H9 (cell line): ENCODE measurements around the gene KRTAP10-9. TPM values are rescaled to one million over a fixed set of nuclear protein-coding genes. Genes with fewer than 3 reads are reported as not detected.
A peak's percentile ranks its signal among the peaks of the same experiment; 100 is the strongest.

ENCODE experiments used
- DNase-seq: peaks from one replicate; pipeline ENCODE4 v3.0.0-alpha.2; 2017
- H2AFZ ChIP-seq: one replicate; pipeline ENCODE4 v1.6.1; 2013; ENCODE audit warnings: mild to moderate bottlenecking, low read length, control low read depth, moderate library complexity
- H2AK5ac ChIP-seq: 2 replicates; pipeline ENCODE4 v1.6.1; 2013; ENCODE audit warnings: low read length, control low read depth, mixed read lengths; ENCODE audit not compliant: insufficient read length
- H2BK120ac ChIP-seq: one replicate; pipeline ENCODE4 v1.6.1; 2013; ENCODE audit warnings: low read depth, mild to moderate bottlenecking, low read length, control low read depth, inconsistent platforms; ENCODE audit not compliant: poor library complexity, severe bottlenecking
- H2BK12ac ChIP-seq: 2 replicates; pipeline ENCODE4 v1.6.1; 2013; ENCODE audit warnings: low read length, control low read depth, mixed read lengths, low read depth; ENCODE audit not compliant: insufficient read length
- H2BK15ac ChIP-seq: 2 replicates; pipeline ENCODE4 v1.6.1; 2013; ENCODE audit warnings: low read depth, low read length, control low read depth
- H2BK20ac ChIP-seq: one replicate; pipeline ENCODE4 v1.6.1; 2013; ENCODE audit warnings: low read depth, mild to moderate bottlenecking, low read length, control low read depth, inconsistent platforms; ENCODE audit not compliant: poor library complexity, severe bottlenecking
- H2BK5ac ChIP-seq: 2 replicates; pipeline ENCODE4 v1.6.1; 2013; ENCODE audit warnings: low read length, control low read depth, mixed read lengths; ENCODE audit not compliant: insufficient read length
- H3K14ac ChIP-seq: 2 replicates; pipeline ENCODE4 v1.6.1; 2013; ENCODE audit warnings: low read length, control low read depth; ENCODE audit not compliant: insufficient read depth
- H3K18ac ChIP-seq: 2 replicates; pipeline ENCODE4 v1.6.1; 2013; ENCODE audit warnings: low read depth, mild to moderate bottlenecking, mixed read lengths, low read length, control low read depth; ENCODE audit not compliant: insufficient read length
- H3K23ac ChIP-seq: 2 replicates; pipeline ENCODE4 v1.6.1; 2013; ENCODE audit warnings: low read length, control low read depth, mixed read lengths, low read depth; ENCODE audit not compliant: insufficient read length
- H3K23me2 ChIP-seq: 2 replicates; pipeline ENCODE4 v1.6.1; 2013; ENCODE audit warnings: low read depth, mild to moderate bottlenecking, mixed read lengths, low read length, control low read depth; ENCODE audit not compliant: insufficient read length, poor library complexity, severe bottlenecking
- H3K27ac ChIP-seq: 2 replicates; pipeline ENCODE4 v1.5.1; 2013; ENCODE audit warnings: low read length, control low read depth, mixed read lengths, low read depth; ENCODE audit not compliant: insufficient read length
- H3K27me3 ChIP-seq: 2 replicates; pipeline ENCODE4 v1.6.1; 2013; ENCODE audit warnings: low read length, control low read depth, inconsistent platforms; ENCODE audit not compliant: insufficient read depth
- H3K4ac ChIP-seq: 2 replicates; pipeline ENCODE4 v1.6.1; 2013; ENCODE audit warnings: low read depth, mild to moderate bottlenecking, control low read depth, inconsistent platforms, low read length, moderate library complexity
- H3K4me1 ChIP-seq: 2 replicates; pipeline ENCODE4 v1.6.1; 2013; ENCODE audit warnings: low read length, control low read depth, inconsistent platforms; ENCODE audit not compliant: insufficient read depth
- H3K4me2 ChIP-seq: 2 replicates; pipeline ENCODE4 v1.6.1; 2013; ENCODE audit warnings: low read length, control low read depth, mixed read lengths; ENCODE audit not compliant: insufficient read length, insufficient read depth
- H3K56ac ChIP-seq: 2 replicates; pipeline ENCODE4 v1.6.1; 2013; ENCODE audit warnings: low read depth, mild to moderate bottlenecking, mixed read lengths, low read length, control low read depth; ENCODE audit not compliant: insufficient read length
- H3K79me1 ChIP-seq: 2 replicates; pipeline ENCODE4 v1.6.1; 2013; ENCODE audit warnings: low read depth, mild to moderate bottlenecking, moderate library complexity, low read length, control low read depth, inconsistent platforms; ENCODE audit not compliant: insufficient read depth, poor library complexity, severe bottlenecking
- H3K79me2 ChIP-seq: 2 replicates; pipeline ENCODE4 v1.6.1; 2013; ENCODE audit warnings: low read length, control low read depth, inconsistent platforms; ENCODE audit not compliant: insufficient read depth
- H3K9ac ChIP-seq: 2 replicates; pipeline ENCODE4 v1.6.1; 2013; ENCODE audit warnings: low read length, control low read depth, mixed read lengths; ENCODE audit not compliant: insufficient read length; ENCODE audit errors: extremely low read depth
- H3K9me3 ChIP-seq: one replicate; pipeline ENCODE4 v1.6.1; 2013; ENCODE audit warnings: low read depth, low read length, inconsistent platforms; ENCODE audit not compliant: control insufficient read depth
- H3T11ph ChIP-seq: one replicate; pipeline ENCODE4 v1.6.1; 2013; ENCODE audit warnings: mild to moderate bottlenecking, low read length, control low read depth, inconsistent platforms
- H4K20me1 ChIP-seq: one replicate; pipeline ENCODE4 v1.6.1; 2013; ENCODE audit not compliant: control insufficient read depth, insufficient read length, insufficient read depth
- H4K5ac ChIP-seq: 2 replicates; pipeline ENCODE4 v1.6.1; 2013; ENCODE audit warnings: low read depth, mild to moderate bottlenecking, mixed read lengths, low read length, control low read depth; ENCODE audit not compliant: insufficient read length
- H4K8ac ChIP-seq: replicated peaks from 2 replicates; pipeline ENCODE4 v1.6.1; 2013; ENCODE audit warnings: low read length, control low read depth, mixed read lengths, low read depth; ENCODE audit not compliant: insufficient read length
- H4K91ac ChIP-seq: 2 replicates; pipeline ENCODE4 v1.6.1; 2013; ENCODE audit warnings: low read depth, mild to moderate bottlenecking, moderate library complexity, mixed read lengths, low read length, control low read depth; ENCODE audit not compliant: insufficient read length
- H3K27ac Mint-ChIP-seq, 3 experiments: 2 replicates in 2 of 3; 3 replicates in 1 of 3; pipeline ENCODE4 v1.8.0; 2020 to 2021; ENCODE audit warnings: mixed read lengths in 3 of 3, mild to moderate bottlenecking in 1 of 3, moderate library complexity in 1 of 3
- H3K27me3 Mint-ChIP-seq: 2 replicates; pipeline ENCODE4 v1.8.0; 2021; ENCODE audit warnings: low read depth, mild to moderate bottlenecking, moderate library complexity, mixed read lengths
- H3K36me3 Mint-ChIP-seq, 3 experiments: 2 replicates in 2 of 3; 3 replicates in 1 of 3; pipeline ENCODE4 v1.8.0; 2020 to 2021; ENCODE audit warnings: low read depth in 3 of 3, mixed read lengths in 3 of 3; ENCODE audit not compliant: insufficient read depth in 1 of 3
- H3K4me1 Mint-ChIP-seq, 2 experiments: 2 replicates each; pipeline ENCODE4 v1.8.0; 2020; ENCODE audit warnings: mixed read lengths in 2 of 2
- H3K4me3 Mint-ChIP-seq, 2 experiments: 2 replicates in 1 of 2; 3 replicates in 1 of 2; pipeline ENCODE4 v1.8.0; 2020 to 2021; ENCODE audit warnings: mild to moderate bottlenecking in 2 of 2, mixed read lengths in 2 of 2, moderate library complexity in 1 of 2
- H3K9me3 Mint-ChIP-seq, 2 experiments: 2 replicates in 1 of 2; 3 replicates in 1 of 2; pipeline ENCODE4 v1.8.0; 2020; ENCODE audit warnings: mild to moderate bottlenecking in 2 of 2, mixed read lengths in 2 of 2, moderate library complexity in 1 of 2
- CTCF ChIP-seq: fragments of 200-600 bp; sonication (generic); conservative IDR thresholded peaks from 3 replicates; pipeline ENCODE4 v1.8.0; 2021; ENCODE audit warnings: antibody characterized with exemption, mild to moderate bottlenecking
- whole genome bisulfite sequencing: extraction: QIAGEN DNeasy Blood & Tissue Kit; methylation state at CpG from one replicate; pipeline ENCODE4 v1.1.7; 2013; ENCODE audit warnings: missing lambda C conversion rate, low lambda C conversion rate, mixed read lengths; ENCODE audit not compliant: insufficient read length; ENCODE audit errors: extremely low coverage; 5-methylcytosine and 5-hydroxymethylcytosine counted together
- total RNA-seq: library from RNA; stranded (reverse); gene quantifications from 2 replicates; pipeline ENCODE4 v1.2.1, GENCODE V29; 2021

KRTAP10-9 gene
- total RNA-seq, 1 experiment from 2014 or later: not detected

DNA sequence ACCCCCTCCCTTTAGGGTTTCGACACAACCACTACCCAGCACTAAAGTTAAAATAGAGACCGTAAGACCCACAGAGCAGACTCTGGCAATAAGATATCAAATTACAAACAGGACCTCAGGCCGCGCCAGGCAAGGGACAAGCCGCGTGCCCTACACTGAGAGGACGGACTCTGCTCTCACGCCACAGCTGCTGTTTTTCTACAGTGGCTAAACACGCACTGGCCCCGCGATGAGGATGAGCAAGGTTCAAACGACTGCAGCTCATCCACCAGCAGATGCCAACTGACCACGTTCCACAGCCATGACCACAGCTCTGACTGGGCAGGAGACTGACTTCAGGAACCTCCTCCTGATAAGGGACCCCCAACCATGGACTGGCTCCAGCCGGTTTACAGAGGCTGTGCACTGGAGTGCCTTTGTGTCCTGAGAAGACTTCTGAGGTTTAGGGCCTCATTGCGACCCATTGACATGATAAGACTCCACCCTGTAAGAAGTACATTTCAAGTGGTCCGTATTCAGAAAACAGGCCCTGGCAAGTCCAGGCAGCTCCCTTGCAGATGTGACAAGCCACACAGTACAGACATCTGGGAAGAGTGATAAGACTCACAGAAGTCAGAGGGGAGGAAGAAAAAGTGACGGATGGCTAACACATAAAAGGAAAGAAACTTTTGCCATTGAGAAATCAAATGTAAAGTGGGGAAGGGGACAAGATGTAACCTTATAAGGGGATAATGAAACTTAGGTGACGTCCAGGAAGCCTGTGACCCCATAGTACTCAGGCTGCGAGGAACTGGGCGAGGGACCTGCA, 33.1 kb upstream of the KRTAP10-9 start:
- no peak overlapping the region for H3K27ac ChIP-seq
- peak overlapping the region in 2 of 3 experiments; percentile 61 to 81; a peak in 3 of 7 replicates for H3K27ac Mint-ChIP-seq
- no peak overlapping the region for H2BK15ac ChIP-seq
- H4K20me1 ChIP-seq: no peaks in the 10 kb centered on the region
- H3K23me2 ChIP-seq: no peaks in the 10 kb centered on the region
- H3K9ac ChIP-seq: no peak overlapping the region
- 0 out of 7 replicates have a peak, but pooled peaks cover 0 to 3% (median 0%) of the 10 kb centered on the region in 3 experiments for H3K36me3 Mint-ChIP-seq
- WGBS: no CpG with 5 or more reads among the region's 20 CpGs
- H3K79me2 ChIP-seq: no peaks in the 10 kb centered on the region
- no peaks in the 10 kb centered on the region for H3K9me3 ChIP-seq
- no peak overlapping the region for H3K4me2 ChIP-seq
- no peaks in the 10 kb centered on the region; the same call in 1 of the 2 replicates for H3K4me1 ChIP-seq
- peak overlapping the region; percentile 52 for H3K18ac ChIP-seq
- DNase-seq: peak; percentile 56
- H3K56ac ChIP-seq: no peak overlapping the region
- no peak overlapping the region for H4K8ac ChIP-seq
- peak overlapping the region; percentile 55; the same call in 1 of the 2 replicates for H3K14ac ChIP-seq
- no peak overlapping the region for H2AFZ ChIP-seq
- no peak overlapping the region for H2AK5ac ChIP-seq
- no peak overlapping the region for H3K4ac ChIP-seq
- H3K27me3 Mint-ChIP-seq: no peaks in the 10 kb centered on the region; the same call in none of the 2 replicates
- no peak overlapping the region for H3T11ph ChIP-seq
- no peak overlapping the region for H4K5ac ChIP-seq
- H4K91ac ChIP-seq: no peak overlapping the region
- no peaks in the 10 kb centered on the region; a peak in 1 of 5 replicates for H3K9me3 Mint-ChIP-seq
- H3K4me3 Mint-ChIP-seq: peak overlapping the region in 1 of 2 experiments; percentile 64; a peak in 2 of 5 replicates
- peaks cover 44 to 45% of the 10 kb centered on the region in 2 experiments for H3K4me1 Mint-ChIP-seq
- no peak overlapping the region for H3K23ac ChIP-seq
- H2BK12ac ChIP-seq: no peak overlapping the region
- no peak overlapping the region for H2BK120ac ChIP-seq
- no peak overlapping the region for H2BK20ac ChIP-seq
- H3K27me3 ChIP-seq: no peaks in the 10 kb centered on the region
- H2BK5ac ChIP-seq: no peak overlapping the region
- no peaks in the 10 kb centered on the region for H3K79me1 ChIP-seq
- TF ChIP-seq CTCF: no peak
